ENCODE measurements around the gene BACH2. TPM values are rescaled to one million over a fixed set of nuclear protein-coding genes. Genes with fewer than 3 reads are reported as not detected.

The BACH2 gene
- total and polyA plus RNA-seq, 2 of the 4 experiments (the other 2 are of a cell fraction), result 1.3 to 1.4 TPM

DNA sequence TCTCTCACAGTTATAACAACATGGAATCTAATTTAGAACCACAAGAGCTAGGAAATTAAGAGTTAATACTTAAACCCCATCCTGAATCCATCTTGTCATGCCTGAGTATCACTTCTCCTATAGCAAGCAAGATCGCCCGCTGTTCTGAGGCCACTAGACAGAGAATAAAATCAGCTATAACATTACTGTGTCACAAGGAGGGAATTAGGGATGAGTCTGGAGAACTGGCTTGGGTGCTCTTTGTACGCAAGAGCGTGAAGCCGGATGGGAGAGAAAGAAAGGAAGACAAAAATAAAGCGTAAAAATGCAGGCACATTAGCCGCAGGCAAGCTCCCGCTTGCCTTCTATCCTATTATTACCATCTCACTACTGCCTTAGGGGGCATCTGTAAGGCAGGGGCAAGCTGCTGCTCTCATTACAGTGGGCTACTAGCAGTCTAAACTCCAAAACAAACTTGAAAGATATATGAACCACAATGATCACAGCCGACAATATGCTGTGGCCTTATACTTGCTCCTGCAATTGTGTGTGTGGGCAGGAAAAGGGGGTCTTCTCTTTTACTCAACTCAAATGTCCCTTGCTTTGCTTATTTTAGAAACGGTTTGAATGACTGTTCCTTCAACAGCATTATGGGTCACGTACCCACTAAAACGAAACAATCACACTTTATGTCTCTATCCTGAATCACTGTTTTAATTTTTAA is 320.5 kb downstream of the BACH2 start:
- Histone ChIP-seq H4K91ac (ENCODE audit: insufficient read depth, low read depth, low read length) (no peak overlapping the region), H3K4ac (ENCODE audit: low read depth, low read length) (no peak overlapping the region), H3K4me3 (ENCODE audit: insufficient read depth, low read depth, low read length) (no peak overlapping the region), H3K9ac (ENCODE audit: low read depth, low read length) (no peak overlapping the region), H2BK15ac (ENCODE audit: low read depth, low read length) (no peak overlapping the region), H3K9me1 (ENCODE audit: insufficient read depth, low read length) (no peaks in the 10 kb centered on the region; the same call in 1 of the 2 replicates), H3K36me3 (ENCODE audit: control insufficient read depth, insufficient read depth, low read length) (no peaks in the 10 kb centered on the region), H3K23ac (ENCODE audit: low read depth, low read length) (no peak overlapping the region), H4K8ac (ENCODE audit: low read depth in 2 of 2, low read length in 2 of 2) (no peak overlapping the region), H3K4me2 (ENCODE audit: low read depth, low read length) (no peak overlapping the region), H2BK20ac (ENCODE audit: low read depth, low read length) (no peak overlapping the region), H2AK5ac (ENCODE audit: low read depth, low read length) (no peak overlapping the region; the same call in 1 of the 2 replicates), H3K27me3 (ENCODE audit: control insufficient read depth, insufficient read depth, low read length) (no peaks in the 10 kb centered on the region), H3K18ac (ENCODE audit: low read depth, low read length) (no peak overlapping the region), H2AK9ac (replicated peaks; ENCODE audit: low read depth, low read length, poor library complexity) (no peak overlapping the region), H2BK120ac (ENCODE audit: low read depth, low read length) (no peak overlapping the region), H3K9me3 (ENCODE audit: control insufficient read depth, insufficient read depth, low read length) (no peaks in the 10 kb centered on the region), H4K5ac (ENCODE audit: low read depth, low read length) (no peak overlapping the region), H3K14ac (replicated peaks; ENCODE audit: low read depth, low read length) (no peak overlapping the region), H2AFZ (replicated peaks; ENCODE audit: low read length, poor library complexity) (no peak overlapping the region), H3K4me1 (ENCODE audit: control insufficient read depth, insufficient read depth, low read length) (peaks cover 4% of the 10 kb centered on the region; the same call in 1 of the 2 replicates), H4K20me1 (ENCODE audit: insufficient read depth, low read length) (no peaks in the 10 kb centered on the region), H3K56ac (ENCODE audit: extremely low read depth, insufficient read depth, low read length) (no peak overlapping the region), H2BK5ac (ENCODE audit: low read depth, low read length, poor library complexity, severe bottlenecking) (no peak overlapping the region), H3K27ac (ENCODE audit: insufficient read depth, low read length) (no peak overlapping the region), H3K79me1 (ENCODE audit: low read depth in 1 of 2, low read length in 2 of 2) (no peaks in the 10 kb centered on the region)
- TF ChIP-seq CHD1 (IDR thresholded peaks at IDR 0.05; ENCODE audit: low read depth, low read length) (no peak), RFX5 (IDR thresholded peaks at IDR 0.05; ENCODE audit: low read depth, low read length) (no peak), RAD21 (IDR thresholded peaks at IDR 0.05; ENCODE audit: low read length) (no peak), FOS (IDR thresholded peaks at IDR 0.05; ENCODE audit: low read depth, low read length) (no peak), MXI1 (IDR thresholded peaks at IDR 0.05; ENCODE audit: borderline replicate concordance, low read depth, low read length) (no peak), BHLHE40 (IDR thresholded peaks at IDR 0.05; ENCODE audit: low read depth, low read length) (no peak), RCOR1 (IDR thresholded peaks at IDR 0.05; ENCODE audit: insufficient replicate concordance, low read length) (no peak), SMC3 (IDR thresholded peaks at IDR 0.05; ENCODE audit: low read depth, low read length) (no peak), POLR2A (IDR thresholded peaks at IDR 0.05; ENCODE audit: low read depth, low read length) (no peak)
- TF ChIP-seq, protein P1, sequence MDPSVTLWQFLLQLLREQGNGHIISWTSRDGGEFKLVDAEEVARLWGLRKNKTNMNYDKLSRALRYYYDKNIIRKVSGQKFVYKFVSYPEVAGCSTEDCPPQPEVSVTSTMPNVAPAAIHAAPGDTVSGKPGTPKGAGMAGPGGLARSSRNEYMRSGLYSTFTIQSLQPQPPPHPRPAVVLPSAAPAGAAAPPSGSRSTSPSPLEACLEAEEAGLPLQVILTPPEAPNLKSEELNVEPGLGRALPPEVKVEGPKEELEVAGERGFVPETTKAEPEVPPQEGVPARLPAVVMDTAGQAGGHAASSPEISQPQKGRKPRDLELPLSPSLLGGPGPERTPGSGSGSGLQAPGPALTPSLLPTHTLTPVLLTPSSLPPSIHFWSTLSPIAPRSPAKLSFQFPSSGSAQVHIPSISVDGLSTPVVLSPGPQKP (IDR thresholded peaks at IDR 0.05; ENCODE audit: borderline replicate concordance, low read depth, low read length), result no peak
- TF ChIP-seq, protein P2, sequence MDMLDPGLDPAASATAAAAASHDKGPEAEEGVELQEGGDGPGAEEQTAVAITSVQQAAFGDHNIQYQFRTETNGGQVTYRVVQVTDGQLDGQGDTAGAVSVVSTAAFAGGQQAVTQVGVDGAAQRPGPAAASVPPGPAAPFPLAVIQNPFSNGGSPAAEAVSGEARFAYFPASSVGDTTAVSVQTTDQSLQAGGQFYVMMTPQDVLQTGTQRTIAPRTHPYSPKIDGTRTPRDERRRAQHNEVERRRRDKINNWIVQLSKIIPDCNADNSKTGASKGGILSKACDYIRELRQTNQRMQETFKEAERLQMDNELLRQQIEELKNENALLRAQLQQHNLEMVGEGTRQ (IDR thresholded peaks at IDR 0.05; ENCODE audit: low read depth, low read length), result no peak
- WGBS, 2 experiments (ENCODE audit: extremely low coverage in 2 of 2, insufficient read length in 1 of 2), result 100% methylated on average over 2 of the region's 12 CpGs; no CpG with 5 or more reads in 1 of the 2 experiments
- ChIA-PET POLR2A (ENCODE audit: unreplicated experiment) (no interaction called here), CTCF (interaction anchor here (1.5 kb wide), 1 partner anchor 36 kb away, joined by 3 read pairs; no protein-coding TSS in a partner anchor)
- DNase-seq, result no peak
- no TSS peak for BruUV-seq (replicated peaks)
- in situ Hi-C loops (cut with MboI; ENCODE audit: low sequenced_read_pairs), result loop anchor here (10.0 kb wide), 2 partner anchors 119 to 309 kb away; no protein-coding TSS in a partner anchor
- dilution Hi-C loops (cut with HindIII; ENCODE audit: low sequenced_read_pairs, unreplicated experiment), result no loop called here
- intact Hi-C loops (cut with micrococcal nuclease), result no loop called here
- no peak for ATAC-seq (ENCODE audit: low read depth)
